GM12875 (cell line): ENCODE data around the gene TPCN1.

Experiments
- H3K4me3 ChIP-seq: one replicate; pipeline ENCODE4 v1.5.1; 2011; ENCODE audit warnings: low read depth, low read length, control low read depth
- CTCF ChIP-seq: IDR thresholded peaks from 2 replicates; pipeline ENCODE4 v1.5.1; 2011; ENCODE audit warnings: low read depth, mild to moderate bottlenecking, control low read depth, inconsistent platforms, low read length, moderate library complexity, borderline replicate concordance; ENCODE audit not compliant: insufficient read depth

The TPCN1 gene

GRCh38 chr12:113186033-113186365, 35.3 kb upstream of the TPCN1 start:
- no peak for TF ChIP-seq CTCF
- H3K4me3 ChIP-seq: peak overlapping the region; percentile 96

- H3K4me3 ChIP-seq: peak overlapping the region; percentile 96
- TF ChIP-seq CTCF: no peak
Measured at GRCh38 chr12:113186666-113187325, 34.5 kb upstream of the TPCN1 start.

- TF ChIP-seq CTCF: no peak
- no peak overlapping the region for H3K4me3 ChIP-seq
Measured at GRCh38 chr12:113189361-113189760, 31.9 kb upstream of the TPCN1 start.

GRCh38 chr12:113190761-113191160, 30.5 kb upstream of the TPCN1 start:
- no peak for TF ChIP-seq CTCF
- no peak overlapping the region for H3K4me3 ChIP-seq

GRCh38 chr12:113191227-113191626, 30.0 kb upstream of the TPCN1 start:
- no peak overlapping the region for H3K4me3 ChIP-seq
- no peak for TF ChIP-seq CTCF

- no peak overlapping the region for H3K4me3 ChIP-seq
- TF ChIP-seq CTCF: no peak
Measured at GRCh38 chr12:113194971-113195391, 26.3 kb upstream of the TPCN1 start.

GRCh38 chr12:113195598-113195997, 25.7 kb upstream of the TPCN1 start:
- no peak for TF ChIP-seq CTCF
- no peak overlapping the region for H3K4me3 ChIP-seq
